GM23338 (cell line): ENCODE data around the gene OPN3. TPM values are rescaled to one million over a fixed set of nuclear protein-coding genes. Genes with fewer than 3 reads are reported as not detected.

ENCODE experiments used
- ATAC-seq: fragments of 200-7000 bp; cut with Tn5 transposase; 3 replicates; pipeline ENCODE4 v1.9.1; 2020
- DNase-seq: peaks from one replicate; pipeline ENCODE4 v3.0.0-alpha.2; 2015; ENCODE audit warnings: low spot score
- H2AFZ ChIP-seq: fragments of 200-600 bp; sonication (generic); 2 replicates; pipeline ENCODE4 v1.8.0; 2016; ENCODE audit warnings: antibody characterized with exemption, mild to moderate bottlenecking, moderate library complexity
- H3F3A ChIP-seq: fragments of 200-600 bp; sonication (generic); replicated peaks from 2 replicates; pipeline ENCODE4 v1.8.0; 2017; ENCODE audit warnings: antibody characterized with exemption, mixed run types, low read depth
- H3K27ac ChIP-seq: fragments of 200-600 bp; sonication (generic); 2 replicates; pipeline ENCODE4 v1.6.1; 2016; ENCODE audit warnings: low read depth
- H3K27me3 ChIP-seq: fragments of 200-600 bp; sonication (generic); 2 replicates; pipeline ENCODE4 v1.8.0; 2016; ENCODE audit warnings: mild to moderate bottlenecking, mixed run types, moderate library complexity; ENCODE audit not compliant: insufficient read depth
- H3K36me3 ChIP-seq: fragments of 200-600 bp; sonication (generic); 2 replicates; pipeline ENCODE4 v1.8.0; 2016; ENCODE audit warnings: mild to moderate bottlenecking; ENCODE audit not compliant: insufficient read depth
- H3K4me1 ChIP-seq: fragments of 200-600 bp; sonication (generic); 2 replicates; pipeline ENCODE4 v1.8.0; 2016; ENCODE audit warnings: mild to moderate bottlenecking, moderate library complexity; ENCODE audit not compliant: insufficient read depth
- H3K4me2 ChIP-seq: fragments of 200-600 bp; sonication (generic); 2 replicates; pipeline ENCODE4 v1.7.1; 2017; ENCODE audit warnings: mixed run types
- H3K4me3 ChIP-seq: fragments of 200-600 bp; sonication (generic); 2 replicates; pipeline ENCODE4 v1.6.1; 2016; ENCODE audit warnings: mixed run types
- H3K79me2 ChIP-seq: fragments of 200-600 bp; sonication (generic); replicated peaks from 2 replicates; pipeline ENCODE4 v1.8.0; 2017; ENCODE audit warnings: mild to moderate bottlenecking; ENCODE audit not compliant: insufficient read depth
- H3K9me2 ChIP-seq: fragments of 200-600 bp; sonication (generic); 2 replicates; pipeline ENCODE4 v1.8.0; 2017; ENCODE audit not compliant: insufficient read depth
- H4K20me1 ChIP-seq: fragments of 200-600 bp; sonication (generic); replicated peaks from 2 replicates; pipeline ENCODE4 v1.8.0; 2017; ENCODE audit warnings: mild to moderate bottlenecking; ENCODE audit not compliant: insufficient read depth
- H3K27ac Mint-ChIP-seq: 2 replicates; pipeline ENCODE4 v1.8.0; 2020; ENCODE audit warnings: inconsistent platforms, mild to moderate bottlenecking, moderate library complexity, mixed read lengths
- H3K27me3 Mint-ChIP-seq: 3 replicates; pipeline ENCODE4 v1.8.0; 2022; ENCODE audit warnings: low read depth, mild to moderate bottlenecking, moderate library complexity, mixed read lengths, inconsistent platforms; ENCODE audit not compliant: insufficient read depth, poor library complexity
- H3K36me3 Mint-ChIP-seq: 3 replicates; pipeline ENCODE4 v1.8.0; 2021; ENCODE audit warnings: low read depth, mild to moderate bottlenecking, inconsistent platforms, moderate library complexity, mixed read lengths
- H3K4me1 Mint-ChIP-seq: 3 replicates; pipeline ENCODE4 v1.8.0; 2020; ENCODE audit warnings: mild to moderate bottlenecking, inconsistent platforms, mixed read lengths
- H3K4me3 Mint-ChIP-seq: 3 replicates; pipeline ENCODE4 v1.8.0; 2021; ENCODE audit warnings: moderate library complexity, mild to moderate bottlenecking, inconsistent platforms, mixed read lengths
- H3K9me3 Mint-ChIP-seq: 3 replicates; pipeline ENCODE4 v1.8.0; 2020; ENCODE audit warnings: moderate library complexity, mild to moderate bottlenecking, inconsistent platforms, mixed read lengths
- CREB1 ChIP-seq: fragments of 250-450 bp; sonication (Bioruptor Pico); IDR thresholded peaks from 2 replicates; pipeline ENCODE4 v1.5.0; 2020; ENCODE audit warnings: low read depth, mild to moderate bottlenecking, moderate library complexity
- JUNB ChIP-seq: IDR thresholded peaks from one replicate; pipeline ENCODE4 v1.6.1; 2016; ENCODE audit warnings: antibody characterized with exemption; ENCODE audit not compliant: unreplicated experiment
- STAT1 ChIP-seq: IDR thresholded peaks from one replicate; pipeline ENCODE4 v1.6.1; 2016; ENCODE audit warnings: antibody characterized with exemption; ENCODE audit not compliant: unreplicated experiment
- ZNF114 ChIP-seq: fragments of 250-450 bp; sonication (Bioruptor Pico); IDR thresholded peaks from 2 replicates; pipeline ENCODE4 v1.5.0; 2020; ENCODE audit warnings: mild to moderate bottlenecking, moderate library complexity
- ZNF331 ChIP-seq: fragments of 250-450 bp; sonication (Bioruptor Pico); IDR thresholded peaks from 2 replicates; pipeline ENCODE4 v1.5.0; 2020; ENCODE audit warnings: low read depth, mild to moderate bottlenecking, moderate library complexity
- polyA plus RNA-seq: library from polyadenylated mRNA; unstranded; fragments of >200 nt; fragmentation: Nextera tagmentation; extraction: Ambion mirVana; gene quantifications from 2 replicates; pipeline ENCODE4 v1.2.1, GENCODE V29; 2016
- total RNA-seq: library from RNA; depleted of rRNA; stranded (reverse); fragments of >200 nt; shearing (Covaris generic); gene quantifications from 2 replicates; pipeline ENCODE4 v1.2.3, GENCODE V29; 2014
- TF ChIP-seq, protein P1 (sequence below): IDR thresholded peaks from one replicate; pipeline ENCODE4 v1.6.1; 2018; ENCODE audit warnings: antibody characterized with exemption; ENCODE audit not compliant: unreplicated experiment
- TF ChIP-seq, protein P2 (sequence below), 2 experiments: fragments of 200-600 bp in 1 of 2; sonication (generic) in 1 of 2; conservative IDR thresholded peaks; 2 replicates each; pipeline versions ENCODE4 v1.5.1 to v1.6.1; 2016 to 2017; ENCODE audit warnings: antibody characterized with exemption in 2 of 2, low read depth in 2 of 2, mild to moderate bottlenecking in 2 of 2, moderate library complexity in 1 of 2
- TF ChIP-seq, protein P3 (sequence below): IDR thresholded peaks from 2 replicates; pipeline ENCODE4 v1.6.1; 2016; ENCODE audit warnings: antibody characterized with exemption

OPN3 gene
- total and polyA plus RNA-seq, 2 experiments from 2014 or later = 23.7 to 46.8 TPM

DNA sequence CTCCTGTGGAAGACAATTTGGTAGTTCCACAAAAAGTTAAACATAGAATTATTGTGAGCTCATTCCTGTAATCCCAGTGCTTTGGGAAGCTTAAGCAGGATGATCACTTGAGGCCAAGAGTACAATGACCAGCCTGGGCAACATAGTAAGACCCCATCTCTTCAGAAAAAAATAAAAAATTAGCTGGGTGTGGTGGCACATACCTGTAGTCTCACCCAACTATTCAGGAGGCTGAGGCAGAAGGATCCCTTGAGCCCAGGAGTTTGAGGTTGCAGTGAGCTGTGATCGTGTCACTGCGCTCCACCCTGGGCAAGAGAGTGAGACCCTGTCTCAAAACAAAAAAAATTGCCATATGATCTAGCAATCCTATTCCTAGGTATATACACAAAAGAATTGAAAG lies 4.1 kb upstream of the OPN3 start:
- H3K36me3 Mint-ChIP-seq = peaks cover 17% of the 10 kb centered on the region

More for the DNA sequence above, 4.1 kb upstream of the OPN3 start:
- H3K9me2 ChIP-seq = no peaks in the 10 kb centered on the region; the same call in 1 of the 2 replicates
- 0 out of 2 replicates have a peak, but pooled peaks cover 4% of the 10 kb centered on the region for H3K36me3 ChIP-seq
- ATAC-seq = no peak
- H3K4me2 ChIP-seq = no peak overlapping the region
- H3K27me3 Mint-ChIP-seq = peaks cover 7% of the 10 kb centered on the region
- no peaks in the 10 kb centered on the region for H3F3A ChIP-seq
- DNase-seq = no peak
- peaks cover 23% of the 10 kb centered on the region for H3K9me3 Mint-ChIP-seq
- peaks cover 13% of the 10 kb centered on the region for H3K4me1 Mint-ChIP-seq
- TF ChIP-seq, protein P1, sequence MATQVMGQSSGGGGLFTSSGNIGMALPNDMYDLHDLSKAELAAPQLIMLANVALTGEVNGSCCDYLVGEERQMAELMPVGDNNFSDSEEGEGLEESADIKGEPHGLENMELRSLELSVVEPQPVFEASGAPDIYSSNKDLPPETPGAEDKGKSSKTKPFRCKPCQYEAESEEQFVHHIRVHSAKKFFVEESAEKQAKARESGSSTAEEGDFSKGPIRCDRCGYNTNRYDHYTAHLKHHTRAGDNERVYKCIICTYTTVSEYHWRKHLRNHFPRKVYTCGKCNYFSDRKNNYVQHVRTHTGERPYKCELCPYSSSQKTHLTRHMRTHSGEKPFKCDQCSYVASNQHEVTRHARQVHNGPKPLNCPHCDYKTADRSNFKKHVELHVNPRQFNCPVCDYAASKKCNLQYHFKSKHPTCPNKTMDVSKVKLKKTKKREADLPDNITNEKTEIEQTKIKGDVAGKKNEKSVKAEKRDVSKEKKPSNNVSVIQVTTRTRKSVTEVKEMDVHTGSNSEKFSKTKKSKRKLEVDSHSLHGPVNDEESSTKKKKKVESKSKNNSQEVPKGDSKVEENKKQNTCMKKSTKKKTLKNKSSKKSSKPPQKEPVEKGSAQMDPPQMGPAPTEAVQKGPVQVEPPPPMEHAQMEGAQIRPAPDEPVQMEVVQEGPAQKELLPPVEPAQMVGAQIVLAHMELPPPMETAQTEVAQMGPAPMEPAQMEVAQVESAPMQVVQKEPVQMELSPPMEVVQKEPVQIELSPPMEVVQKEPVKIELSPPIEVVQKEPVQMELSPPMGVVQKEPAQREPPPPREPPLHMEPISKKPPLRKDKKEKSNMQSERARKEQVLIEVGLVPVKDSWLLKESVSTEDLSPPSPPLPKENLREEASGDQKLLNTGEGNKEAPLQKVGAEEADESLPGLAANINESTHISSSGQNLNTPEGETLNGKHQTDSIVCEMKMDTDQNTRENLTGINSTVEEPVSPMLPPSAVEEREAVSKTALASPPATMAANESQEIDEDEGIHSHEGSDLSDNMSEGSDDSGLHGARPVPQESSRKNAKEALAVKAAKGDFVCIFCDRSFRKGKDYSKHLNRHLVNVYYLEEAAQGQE = no peak
- TF ChIP-seq STAT1 (no peak), ZNF331 (no peak), CREB1 (CRISPR knock-in tag) (no peak), ZNF114 (CRISPR knock-in tag) (no peak), JUNB (no peak)
- TF ChIP-seq, protein P2, sequence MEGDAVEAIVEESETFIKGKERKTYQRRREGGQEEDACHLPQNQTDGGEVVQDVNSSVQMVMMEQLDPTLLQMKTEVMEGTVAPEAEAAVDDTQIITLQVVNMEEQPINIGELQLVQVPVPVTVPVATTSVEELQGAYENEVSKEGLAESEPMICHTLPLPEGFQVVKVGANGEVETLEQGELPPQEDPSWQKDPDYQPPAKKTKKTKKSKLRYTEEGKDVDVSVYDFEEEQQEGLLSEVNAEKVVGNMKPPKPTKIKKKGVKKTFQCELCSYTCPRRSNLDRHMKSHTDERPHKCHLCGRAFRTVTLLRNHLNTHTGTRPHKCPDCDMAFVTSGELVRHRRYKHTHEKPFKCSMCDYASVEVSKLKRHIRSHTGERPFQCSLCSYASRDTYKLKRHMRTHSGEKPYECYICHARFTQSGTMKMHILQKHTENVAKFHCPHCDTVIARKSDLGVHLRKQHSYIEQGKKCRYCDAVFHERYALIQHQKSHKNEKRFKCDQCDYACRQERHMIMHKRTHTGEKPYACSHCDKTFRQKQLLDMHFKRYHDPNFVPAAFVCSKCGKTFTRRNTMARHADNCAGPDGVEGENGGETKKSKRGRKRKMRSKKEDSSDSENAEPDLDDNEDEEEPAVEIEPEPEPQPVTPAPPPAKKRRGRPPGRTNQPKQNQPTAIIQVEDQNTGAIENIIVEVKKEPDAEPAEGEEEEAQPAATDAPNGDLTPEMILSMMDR (conservative IDR thresholded peaks at IDR 0.05; ENCODE audit: low read depth in 2 of 2) = no peak
- TF ChIP-seq, protein P3, sequence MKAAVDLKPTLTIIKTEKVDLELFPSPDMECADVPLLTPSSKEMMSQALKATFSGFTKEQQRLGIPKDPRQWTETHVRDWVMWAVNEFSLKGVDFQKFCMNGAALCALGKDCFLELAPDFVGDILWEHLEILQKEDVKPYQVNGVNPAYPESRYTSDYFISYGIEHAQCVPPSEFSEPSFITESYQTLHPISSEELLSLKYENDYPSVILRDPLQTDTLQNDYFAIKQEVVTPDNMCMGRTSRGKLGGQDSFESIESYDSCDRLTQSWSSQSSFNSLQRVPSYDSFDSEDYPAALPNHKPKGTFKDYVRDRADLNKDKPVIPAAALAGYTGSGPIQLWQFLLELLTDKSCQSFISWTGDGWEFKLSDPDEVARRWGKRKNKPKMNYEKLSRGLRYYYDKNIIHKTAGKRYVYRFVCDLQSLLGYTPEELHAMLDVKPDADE = no peak
- peaks cover 3% of the 10 kb centered on the region for H3K79me2 ChIP-seq
- no peaks in the 10 kb centered on the region for H3K4me1 ChIP-seq
- H3K4me3 ChIP-seq = no peak overlapping the region
- no peaks in the 10 kb centered on the region for H3K27me3 ChIP-seq
- H2AFZ ChIP-seq = no peak overlapping the region
- no peaks in the 10 kb centered on the region for H4K20me1 ChIP-seq
- H3K27ac ChIP-seq = no peak overlapping the region
- no peak overlapping the region for H3K27ac Mint-ChIP-seq
- H3K4me3 Mint-ChIP-seq = no peak overlapping the region
